ENCODE data around the gene DGKG.
A peak's percentile ranks its signal among the peaks of the same experiment; 100 is the strongest.

The DGKG gene

DNA sequence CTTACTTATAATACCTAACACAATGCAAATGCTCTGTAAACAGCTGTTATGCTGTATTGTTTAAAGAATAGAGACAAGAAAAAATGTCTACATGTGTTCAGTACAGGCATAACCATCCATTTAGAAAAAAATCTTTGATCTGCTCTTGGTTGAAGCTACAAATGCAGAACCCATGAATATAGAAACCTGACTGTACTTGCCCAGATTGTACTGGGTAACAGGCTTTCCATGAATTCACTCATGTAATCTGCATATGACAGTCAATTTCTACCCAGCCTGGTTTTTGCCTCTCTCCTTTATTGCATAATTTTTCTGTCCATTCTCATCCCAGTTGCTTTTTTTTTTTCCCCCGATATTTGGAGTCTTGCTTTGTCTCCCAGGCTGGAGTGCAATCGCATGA is 190.5 kb downstream of the DGKG start:
- DNase-seq (ENCODE audit: low spot score): no peak

DNA sequence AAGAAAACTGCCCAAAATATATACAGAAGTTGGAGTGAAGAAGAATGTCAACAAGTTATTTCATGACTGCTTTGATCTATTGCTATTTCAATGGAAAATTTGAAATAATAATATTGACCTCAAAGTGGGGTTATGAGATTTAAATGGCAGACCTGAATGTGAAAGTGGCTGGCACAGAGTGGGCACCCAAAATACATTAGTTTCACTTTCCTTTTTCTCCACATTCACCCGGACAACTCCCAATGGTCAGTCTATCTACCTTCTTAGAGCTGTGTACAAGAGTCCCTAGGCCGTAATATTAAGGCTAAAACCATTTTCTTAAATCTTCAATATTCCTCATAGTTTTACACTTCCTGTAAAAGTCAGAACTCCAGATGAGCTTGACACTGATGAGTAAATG is 191.5 kb downstream of the DGKG start:
- DNase-seq (ENCODE audit: low spot score): no peak

DNA sequence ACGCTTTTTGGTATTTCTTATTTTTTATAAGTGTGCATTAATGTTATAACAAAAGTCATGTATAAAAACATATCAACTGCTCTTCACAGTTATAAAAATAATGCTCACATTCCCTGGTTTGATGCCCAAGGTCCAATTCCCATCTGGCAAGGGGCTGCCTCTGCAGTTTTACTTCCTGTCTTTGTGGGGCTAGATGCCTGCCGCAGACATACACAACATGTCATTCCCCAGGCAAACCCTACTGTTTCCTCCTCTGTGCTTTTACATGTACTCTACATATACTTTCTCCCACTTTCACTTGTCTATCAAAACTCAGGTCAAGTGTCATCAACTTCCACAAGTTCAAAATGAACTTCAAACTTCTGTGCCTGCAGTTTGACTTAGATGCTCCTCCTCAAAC is 192.7 kb downstream of the DGKG start:
- DNase-seq (ENCODE audit: low spot score): no peak

DNA sequence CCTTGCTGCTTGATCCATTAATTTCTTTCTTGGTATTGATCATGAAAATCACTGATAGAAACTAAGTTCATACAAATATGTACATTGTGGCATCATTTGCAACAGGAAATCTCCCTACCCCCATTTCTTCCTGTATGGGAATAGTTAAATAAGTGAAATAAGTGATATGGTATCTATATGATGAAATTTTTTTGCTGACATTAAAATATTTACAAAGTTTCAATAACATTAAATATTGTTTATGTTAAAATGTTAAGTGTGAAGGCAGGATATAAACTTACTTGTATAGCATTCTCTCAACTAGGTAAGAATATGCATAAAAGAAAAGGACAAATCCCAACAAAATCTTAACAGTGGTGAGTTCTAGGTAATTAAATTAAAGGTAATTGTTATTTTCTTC is 193.1 kb downstream of the DGKG start:
- DNase-seq (ENCODE audit: low spot score): no peak

DNA sequence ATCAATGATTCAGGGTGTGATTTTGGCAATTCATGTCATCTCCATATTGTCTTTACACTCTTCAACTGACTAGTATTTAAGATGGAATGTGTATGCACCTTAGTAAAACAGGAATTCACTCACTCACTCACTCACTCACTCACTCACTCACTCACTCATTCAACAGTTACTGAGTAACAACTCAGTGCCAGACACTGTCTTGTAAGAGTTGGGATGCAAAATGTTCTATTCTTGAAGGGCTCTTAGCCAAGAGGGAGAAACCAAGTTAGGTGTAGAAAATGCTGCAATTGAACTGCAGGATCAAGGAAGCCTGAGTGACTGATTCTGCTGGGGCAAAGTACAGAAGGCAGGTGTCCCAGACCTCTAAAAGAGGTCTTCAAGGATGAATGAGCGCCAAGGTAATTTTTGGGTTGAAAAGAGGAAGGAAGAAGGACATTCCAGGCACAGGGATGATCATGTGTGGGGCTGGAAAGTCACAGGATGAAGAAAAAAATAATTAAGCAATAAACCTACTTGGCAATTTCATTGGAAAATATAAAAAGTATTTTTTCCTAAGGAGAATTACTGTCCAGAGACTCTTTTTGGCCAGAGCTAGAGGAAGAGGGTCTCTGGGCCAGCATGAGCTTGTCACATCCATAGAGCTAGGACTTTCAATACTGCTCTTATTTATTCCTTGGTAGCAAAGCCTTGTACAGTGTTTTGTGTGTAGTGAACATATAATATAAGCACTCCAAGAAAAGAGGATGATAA is 194.2 kb downstream of the DGKG start:
- DNase-seq (ENCODE audit: low spot score): no peak

DNA sequence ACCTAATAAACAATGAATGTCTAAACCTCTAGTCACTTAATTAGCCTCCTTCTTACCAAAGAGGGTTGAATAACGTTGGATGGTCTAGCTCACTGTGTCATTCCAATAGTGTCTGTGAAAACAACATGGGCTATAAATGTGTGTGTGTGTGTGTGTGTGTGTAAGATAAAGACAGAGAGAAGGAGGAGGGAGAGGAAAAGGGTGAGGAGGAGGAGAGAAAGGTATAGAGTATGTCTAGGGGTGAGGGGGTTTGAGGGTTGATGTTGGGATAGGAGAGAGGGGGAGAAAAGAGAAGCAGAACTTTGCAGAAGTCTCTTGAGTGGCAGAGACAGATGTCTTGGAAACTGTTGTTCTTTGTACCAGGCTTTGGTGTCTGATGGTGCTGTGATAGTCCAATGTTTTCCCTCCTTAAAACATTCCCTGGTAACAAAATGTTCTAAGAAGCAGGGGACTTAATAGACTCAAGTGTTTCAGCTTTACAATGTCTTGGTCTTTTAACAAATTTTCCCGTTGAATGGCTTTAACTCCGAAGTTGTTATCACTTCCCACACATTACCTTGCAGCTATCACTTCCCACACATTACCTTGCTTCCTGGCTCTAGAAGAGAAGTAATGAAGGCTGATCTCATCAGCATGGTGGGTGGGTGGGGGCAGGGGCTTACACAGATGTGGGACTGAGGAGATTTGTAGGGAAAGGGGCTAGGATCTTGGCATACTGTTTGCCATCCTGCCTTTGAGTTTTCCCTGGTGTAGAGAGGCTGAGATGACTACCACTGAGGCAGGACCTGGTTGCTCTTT is 195.3 kb downstream of the DGKG start:
- DNase-seq (ENCODE audit: low spot score): no peak

DNA sequence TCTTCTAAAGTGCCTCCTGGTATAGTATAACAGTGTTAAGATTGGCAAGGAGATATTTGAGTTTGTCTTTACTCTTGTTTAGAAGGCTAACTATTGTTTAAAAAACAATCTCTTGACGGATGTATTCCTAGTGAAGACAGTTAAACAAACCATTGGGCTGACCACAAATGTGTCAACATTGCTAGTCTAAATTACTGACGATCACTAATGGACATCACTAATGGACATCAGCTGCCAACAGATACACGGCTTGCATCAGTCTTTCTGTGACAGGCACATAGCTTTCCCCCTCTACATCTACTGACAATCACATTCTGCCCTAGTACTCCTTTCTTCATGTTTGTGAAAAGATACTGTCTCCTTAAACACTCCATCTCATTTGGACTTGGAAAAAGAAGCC is 196.0 kb downstream of the DGKG start:
- peak; percentile 25 for DNase-seq (ENCODE audit: low spot score)

DNA sequence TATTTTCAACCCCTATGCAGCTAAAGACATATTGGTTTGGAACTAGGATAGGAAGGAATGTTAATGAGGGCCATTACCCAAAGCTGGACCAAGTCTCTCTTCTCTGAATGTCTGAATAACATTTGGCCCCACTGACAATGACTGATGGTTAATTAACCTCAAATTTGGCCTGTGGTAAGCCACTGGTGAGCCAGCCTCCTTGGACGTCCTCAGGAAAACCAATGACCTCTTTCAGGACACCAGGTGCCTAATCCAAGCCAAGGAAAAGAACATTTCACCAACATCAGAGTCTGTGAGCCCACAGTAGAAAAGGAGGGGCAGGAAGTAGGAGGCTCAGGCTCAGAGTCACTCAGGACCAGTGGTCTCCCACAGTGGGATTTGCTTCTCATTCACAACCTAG is 196.7 kb downstream of the DGKG start:
- DNase-seq (ENCODE audit: low spot score): no peak

DNA sequence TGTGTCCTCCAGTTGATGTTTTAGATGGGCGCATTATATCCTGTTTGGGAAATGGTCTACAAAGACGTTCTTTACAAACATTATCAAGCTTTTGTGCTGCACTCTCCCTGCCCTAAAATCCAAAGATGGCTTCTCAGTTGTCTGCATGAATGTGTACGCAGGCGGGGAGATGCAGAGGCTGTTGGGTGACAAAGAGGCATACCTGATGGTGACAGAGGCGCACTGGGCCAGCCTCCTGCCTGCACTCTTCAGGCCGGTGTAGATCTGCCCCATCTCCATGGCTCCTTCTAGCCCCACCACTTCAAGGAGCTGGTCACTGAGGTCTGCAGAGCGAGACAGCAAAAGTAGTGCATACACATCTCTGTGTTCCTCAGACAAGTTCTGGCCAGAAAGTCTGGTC is 197.3 kb downstream of the DGKG start:
- DNase-seq (ENCODE audit: low spot score): no peak

DNA sequence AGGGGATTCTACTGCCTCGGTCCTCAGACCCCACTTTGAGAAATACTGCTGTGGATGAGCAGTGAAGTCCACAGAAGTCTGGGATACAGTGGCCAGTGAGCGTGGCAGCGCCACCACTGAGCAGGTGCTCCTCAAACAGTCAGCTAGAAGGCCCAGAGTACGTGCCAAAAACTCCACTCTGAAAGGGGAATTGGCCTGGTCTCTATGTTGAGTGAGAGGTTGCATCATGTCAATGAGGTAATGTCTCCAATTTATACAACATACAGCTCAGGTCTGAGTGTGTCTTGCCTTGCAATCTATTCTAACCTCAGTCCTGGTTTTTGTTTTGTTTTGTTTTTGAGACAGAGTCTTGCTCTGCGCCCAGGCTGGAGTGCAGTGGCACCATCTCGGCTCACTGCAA is 199.8 kb downstream of the DGKG start:
- no peak for DNase-seq (ENCODE audit: low spot score)

DNA sequence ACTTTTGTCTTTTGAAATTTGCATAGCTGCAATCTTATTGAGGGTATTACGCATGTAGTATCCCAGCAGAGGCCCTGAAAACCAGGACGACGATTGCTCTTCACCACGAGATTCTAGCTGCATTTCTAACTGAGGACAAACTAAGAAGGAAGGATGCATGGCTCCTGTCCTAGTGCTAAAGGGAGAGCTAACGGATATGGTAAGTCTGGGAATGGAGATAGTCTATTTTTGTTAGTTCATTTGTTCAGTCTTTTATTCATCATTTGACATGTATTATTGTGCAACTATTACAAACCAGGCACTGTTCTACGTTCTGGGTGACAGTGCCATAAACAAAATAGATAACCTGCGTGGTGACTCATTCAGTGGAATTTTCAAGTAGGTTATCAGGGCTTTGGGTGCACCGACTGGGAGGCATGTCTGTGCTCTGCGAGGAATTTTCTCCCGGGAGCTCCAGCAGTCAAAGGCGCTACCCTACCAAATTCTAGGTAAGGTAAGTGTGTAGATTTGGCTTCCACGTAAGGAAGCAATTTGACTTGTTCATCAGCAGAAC is 201.3 kb downstream of the DGKG start:
- DNase-seq (ENCODE audit: low spot score): no peak

DNA sequence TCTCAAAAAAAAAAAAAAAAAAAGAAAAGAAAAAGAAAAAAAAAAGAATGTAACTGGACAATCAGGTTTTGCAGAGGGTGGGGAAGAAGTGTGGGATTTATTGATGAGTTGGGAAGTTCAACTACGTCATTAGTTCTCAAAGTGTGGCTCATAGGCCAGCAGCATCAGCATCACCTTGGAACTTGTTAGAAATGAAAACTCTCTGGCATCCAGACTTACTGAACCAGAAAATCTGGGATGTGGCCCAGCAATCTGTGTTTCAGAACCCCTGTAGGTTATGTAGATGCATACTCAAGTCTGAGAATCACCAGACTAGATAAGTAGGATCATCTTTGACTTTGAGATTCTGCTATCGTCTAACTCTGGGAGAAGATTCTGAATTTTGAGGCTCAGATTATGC is 207.4 kb downstream of the DGKG start:
- DNase-seq (ENCODE audit: low spot score): no peak

DNA sequence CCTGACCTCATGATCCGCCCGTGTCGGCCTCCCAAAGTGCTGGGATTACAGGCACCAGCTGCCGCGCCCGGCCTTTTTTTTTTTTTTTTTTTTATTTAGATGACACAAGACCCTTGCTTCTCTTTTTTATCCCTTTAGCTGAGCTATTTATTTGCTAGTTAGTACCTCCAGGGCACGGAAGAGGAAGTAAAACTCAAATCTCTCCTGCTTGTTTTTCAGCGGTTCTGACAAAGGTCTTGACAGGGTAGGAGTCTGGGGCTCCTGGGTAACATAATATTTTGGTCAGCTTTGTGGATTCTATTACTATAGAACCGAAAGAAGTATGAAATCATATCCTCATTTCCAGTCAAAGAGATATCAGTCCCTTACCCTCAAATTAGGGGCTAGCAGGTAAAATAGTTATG is 209.1 kb downstream of the DGKG start:
- no peak for DNase-seq (ENCODE audit: low spot score)

DNA sequence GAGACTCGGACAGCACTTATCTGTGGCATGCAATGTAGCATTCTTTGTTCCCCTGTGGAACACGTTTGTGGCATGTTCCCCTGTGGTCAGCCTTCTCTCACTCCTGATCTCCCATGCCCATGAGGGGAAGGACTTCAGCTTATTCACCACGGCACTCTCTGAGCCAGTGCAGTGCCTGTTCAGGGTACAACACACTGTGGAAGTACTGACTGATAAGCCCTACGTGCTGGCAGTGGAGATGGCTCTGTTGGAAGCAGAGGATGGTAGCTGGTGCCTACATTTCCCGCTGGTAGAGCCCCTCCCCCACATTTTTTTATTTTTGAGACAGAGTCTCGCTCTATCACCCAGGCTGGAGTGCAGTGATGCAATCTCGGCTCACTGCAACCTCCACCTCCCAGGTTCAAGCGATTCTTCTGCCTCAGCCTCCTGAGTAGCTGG is 209.7 kb downstream of the DGKG start:
- DNase-seq (ENCODE audit: low spot score): no peak

DNA sequence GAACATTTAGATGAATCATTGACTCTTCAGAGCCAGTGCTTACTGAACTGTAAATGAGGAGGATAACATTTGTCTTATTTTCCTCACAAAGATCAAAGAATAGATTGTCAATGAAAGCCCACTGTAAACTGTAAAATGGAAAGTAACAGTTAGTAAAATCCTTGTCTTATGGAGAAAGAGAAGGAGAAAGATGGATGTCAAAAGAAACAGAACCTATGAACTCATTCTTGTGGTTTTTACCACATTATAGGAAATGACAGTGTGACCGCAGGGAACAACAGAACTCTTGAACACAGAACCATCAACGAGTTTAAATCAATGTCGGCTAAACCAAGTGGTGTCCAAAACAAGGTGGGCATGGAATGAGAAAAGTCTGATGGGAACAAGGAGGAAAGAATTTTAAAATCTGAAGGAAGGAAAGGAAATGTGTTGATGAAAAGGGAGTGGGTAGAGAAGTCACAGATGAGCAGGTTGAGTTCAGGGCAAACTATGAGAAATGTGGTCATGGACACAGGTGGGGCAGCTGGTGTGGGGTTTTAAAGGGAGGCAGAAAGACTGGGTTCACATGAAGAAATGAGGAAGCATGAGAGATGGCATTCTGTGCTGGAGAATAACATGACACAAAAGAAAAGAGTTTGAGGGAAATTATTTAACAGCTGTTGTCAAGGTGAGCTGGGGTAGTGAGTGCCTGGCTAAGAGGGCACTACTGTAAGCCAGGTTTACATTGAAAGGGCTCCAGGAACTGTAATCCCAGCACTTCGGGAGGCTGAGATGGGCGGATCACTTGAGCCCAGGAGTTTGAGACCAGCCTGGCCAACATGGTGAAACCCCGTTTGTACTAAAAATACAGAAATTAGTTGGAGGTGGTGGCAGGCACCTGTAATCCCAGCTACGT is 210.7 kb downstream of the DGKG start:
- DNase-seq (ENCODE audit: low spot score): no peak

DNA sequence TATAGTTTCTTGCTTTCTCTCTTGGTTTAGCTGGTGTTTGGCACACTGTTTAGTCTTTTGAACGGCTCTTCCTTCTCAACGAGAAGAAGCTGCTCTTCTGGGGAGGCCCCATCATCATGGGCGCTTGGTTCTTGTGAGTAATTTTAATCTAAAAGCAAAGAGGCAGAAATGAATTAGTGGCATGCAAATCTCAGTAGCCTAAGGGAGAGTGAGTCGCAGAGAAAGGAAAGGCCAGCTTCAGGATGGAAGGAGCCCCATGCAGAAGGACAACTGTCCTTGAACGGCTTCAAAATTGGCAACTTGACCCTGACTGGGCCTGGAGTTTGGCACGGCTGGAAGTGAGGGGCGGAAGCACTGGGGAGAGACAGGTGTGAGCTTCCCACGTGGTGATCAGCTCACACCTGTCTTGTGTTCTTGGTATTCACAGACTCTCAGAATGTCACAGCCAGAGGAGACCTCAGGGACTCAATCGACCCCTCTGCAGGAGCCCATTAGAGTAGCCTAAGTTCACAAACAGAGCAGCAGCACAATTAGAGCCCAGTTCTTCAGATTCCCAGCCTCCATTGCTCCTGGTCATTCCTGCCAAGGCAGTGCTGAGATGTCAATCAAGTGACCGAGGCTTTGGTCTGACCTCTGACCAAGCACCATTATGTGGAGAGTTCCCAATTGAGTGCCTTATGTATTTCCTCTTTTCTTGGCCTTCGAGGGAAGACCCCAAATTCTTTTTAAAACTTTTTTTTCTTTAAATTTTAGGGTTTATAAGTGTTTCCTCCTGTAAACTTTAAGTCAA is 211.8 kb downstream of the DGKG start:
- no peak for DNase-seq (ENCODE audit: low spot score)

DNA sequence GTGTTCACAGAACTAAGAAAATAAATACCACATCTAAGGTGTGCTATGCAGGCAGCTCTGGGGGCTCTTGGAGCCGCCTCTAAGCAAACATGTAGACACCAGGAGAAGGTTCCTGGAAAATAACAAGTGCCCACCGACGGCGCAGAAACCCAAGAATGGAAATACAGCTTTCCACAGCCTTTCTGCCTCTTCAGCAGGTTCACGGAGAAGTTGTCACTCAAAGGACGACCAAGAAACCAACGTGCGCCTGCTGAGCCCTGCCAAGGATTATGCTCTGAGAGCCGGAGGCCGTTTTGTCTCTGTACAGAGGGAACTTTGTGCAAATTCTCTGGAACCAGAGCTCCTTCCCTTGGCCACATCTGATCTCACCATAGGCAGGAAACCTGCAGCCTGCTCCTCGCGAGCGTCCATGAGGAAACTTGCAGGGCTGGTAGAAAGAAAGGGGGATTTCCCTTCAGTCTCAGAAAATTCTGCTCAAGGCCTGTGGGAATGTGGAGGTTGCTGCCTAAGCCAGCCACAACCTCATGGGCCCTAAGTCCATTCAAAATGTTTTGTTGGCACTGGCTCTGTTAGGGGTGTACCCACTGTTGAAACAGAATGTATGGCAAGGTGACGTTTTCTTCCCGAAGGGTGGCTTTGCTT is 212.6 kb downstream of the DGKG start:
- DNase-seq (ENCODE audit: low spot score): no peak

DNA sequence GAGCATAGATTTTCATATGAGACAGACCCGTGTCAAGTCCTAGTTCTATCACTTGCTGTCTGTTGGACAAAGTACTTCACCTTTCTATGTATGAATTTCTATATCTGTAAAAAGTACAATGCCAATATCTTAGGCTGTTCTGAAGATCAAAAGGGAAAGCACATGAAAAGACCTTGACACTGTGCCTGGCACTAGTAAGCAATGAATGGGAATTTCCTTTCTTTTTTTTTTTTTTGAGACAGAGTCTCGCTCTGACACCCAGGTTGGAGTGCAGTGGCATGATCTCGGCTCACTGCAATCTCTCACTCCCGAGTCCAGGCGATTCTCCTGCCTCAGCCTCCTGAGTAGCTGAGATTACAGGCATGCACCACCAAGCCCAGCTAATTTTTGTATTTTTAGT is 217.8 kb downstream of the DGKG start:
- no peak for DNase-seq (ENCODE audit: low spot score)

DNA sequence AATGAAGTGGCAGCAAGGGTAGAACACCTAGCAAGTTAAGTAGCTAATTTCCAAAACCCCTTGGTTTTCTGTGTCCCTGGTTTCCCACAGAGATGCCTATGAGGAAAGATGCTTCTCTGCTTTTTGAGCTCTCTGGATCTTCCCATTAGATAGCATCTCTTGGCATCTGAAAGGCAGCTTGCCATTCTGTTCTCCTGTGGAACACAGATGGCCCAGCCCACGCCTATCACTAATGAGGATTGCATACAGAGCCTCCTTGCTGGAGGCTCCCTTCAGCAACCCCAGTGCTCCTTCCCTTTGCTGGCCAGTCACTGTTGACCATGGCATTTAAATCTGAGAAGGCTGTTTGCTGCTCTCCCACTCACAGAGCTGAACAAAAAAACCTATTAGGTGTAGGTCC is 218.8 kb downstream of the DGKG start:
- DNase-seq (ENCODE audit: low spot score): no peak

DNA sequence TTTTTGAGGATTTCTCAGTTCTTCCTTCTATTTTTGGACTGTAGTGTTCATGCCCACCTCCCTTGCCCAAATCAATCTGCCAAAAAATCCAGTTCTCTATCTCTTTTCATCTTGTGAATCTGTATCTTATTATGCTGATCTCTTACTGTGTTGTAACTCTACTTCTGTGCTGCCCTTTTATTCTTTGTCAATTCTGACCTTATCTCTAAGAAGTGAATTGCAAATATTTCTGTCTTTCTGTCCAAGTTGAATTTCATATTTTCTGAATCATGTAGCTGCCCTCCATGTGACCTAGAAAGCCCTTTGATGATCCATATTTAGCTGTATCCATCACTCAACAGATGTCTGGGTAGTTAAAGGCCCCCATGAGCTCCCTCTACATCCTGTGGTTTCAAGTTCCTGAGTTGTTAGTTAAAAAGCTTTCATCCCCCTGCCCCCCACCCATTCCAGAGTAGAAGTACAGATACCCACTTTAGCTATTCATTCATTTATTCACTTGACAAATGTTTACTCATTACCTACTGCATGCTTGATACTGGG is 219.6 kb downstream of the DGKG start:
- DNase-seq (ENCODE audit: low spot score): no peak

DNA sequence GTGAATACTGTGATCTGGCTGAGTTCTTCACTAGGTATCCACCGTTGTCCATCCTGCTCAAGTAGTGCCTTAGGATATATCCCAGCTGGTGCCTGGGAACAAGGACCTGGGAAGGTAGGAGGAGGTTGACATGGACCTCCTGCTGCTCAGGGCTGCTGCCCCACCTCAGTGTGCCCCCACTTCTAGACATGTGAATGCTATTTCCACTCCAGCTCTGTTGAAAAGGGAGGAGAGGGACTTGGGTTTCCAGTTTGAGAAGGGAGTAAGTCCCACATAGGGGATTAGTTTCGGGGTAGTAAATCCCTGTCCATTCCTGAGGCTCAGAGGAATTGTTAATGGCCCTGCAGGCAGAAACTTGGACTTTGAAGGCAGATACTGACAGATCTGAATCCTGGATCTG is 220.2 kb downstream of the DGKG start:
- no peak for DNase-seq (ENCODE audit: low spot score)
